HL-60 (cell line): ENCODE results near the gene MR1.

ENCODE experiments used
- DNase-seq, 2 experiments: peaks; one replicate each; pipeline ENCODE4 v3.0.0-alpha.2; 2010 to 2020; ENCODE audit warnings: low read depth in 1 of 2, low spot score in 1 of 2
- H3K27ac ChIP-seq: fragments of 250-450 bp; sonication (Bioruptor Pico); replicated peaks from 2 replicates; pipeline ENCODE4 v1.5.1; 2020; ENCODE audit warnings: mild to moderate bottlenecking, moderate library complexity
- H3K27me3 ChIP-seq: fragments of 250-450 bp; sonication (Bioruptor Pico); 2 replicates; pipeline ENCODE4 v1.5.1; 2021; ENCODE audit warnings: mild to moderate bottlenecking, moderate library complexity; ENCODE audit not compliant: insufficient read depth, poor library complexity, severe bottlenecking
- H3K4me3 ChIP-seq: replicated peaks from 2 replicates; pipeline ENCODE4 v1.5.1; 2011; ENCODE audit warnings: mild to moderate bottlenecking, control low read depth, low read length; ENCODE audit not compliant: insufficient read depth
- GABPA ChIP-seq: IDR thresholded peaks from 2 replicates; pipeline ENCODE4 v1.6.1; 2012; ENCODE audit warnings: low read depth
- POLR2AphosphoS5 ChIP-seq: IDR thresholded peaks from 2 replicates; pipeline ENCODE4 v1.6.1; 2012; ENCODE audit warnings: low read depth
- SPI1 ChIP-seq: IDR thresholded peaks from 2 replicates; pipeline ENCODE4 v1.6.1; 2012; ENCODE audit warnings: low read depth, mild to moderate bottlenecking, borderline replicate concordance
- TF ChIP-seq, protein P1 (sequence below): IDR thresholded peaks from 2 replicates; pipeline ENCODE4 v1.6.1; 2012; ENCODE audit warnings: low read depth; ENCODE audit not compliant: insufficient replicate concordance
- TF ChIP-seq, protein P2 (sequence below): IDR thresholded peaks from one replicate; pipeline ENCODE4 v1.5.1; 2011; ENCODE audit warnings: low read length, control low read depth, inconsistent platforms; ENCODE audit not compliant: insufficient read depth

The MR1 gene

GRCh38 chr1:181090641-181091126 lies 56.9 kb downstream of the MR1 start:
- Histone ChIP-seq H3K27ac (peak overlapping the region; percentile 57; the same call in 1 of the 2 replicates), H3K27me3 (no peaks in the 10 kb centered on the region), H3K4me3 (peak overlapping the region; percentile 82)
- TF ChIP-seq GABPA: no peak
- TF ChIP-seq, protein P1, sequence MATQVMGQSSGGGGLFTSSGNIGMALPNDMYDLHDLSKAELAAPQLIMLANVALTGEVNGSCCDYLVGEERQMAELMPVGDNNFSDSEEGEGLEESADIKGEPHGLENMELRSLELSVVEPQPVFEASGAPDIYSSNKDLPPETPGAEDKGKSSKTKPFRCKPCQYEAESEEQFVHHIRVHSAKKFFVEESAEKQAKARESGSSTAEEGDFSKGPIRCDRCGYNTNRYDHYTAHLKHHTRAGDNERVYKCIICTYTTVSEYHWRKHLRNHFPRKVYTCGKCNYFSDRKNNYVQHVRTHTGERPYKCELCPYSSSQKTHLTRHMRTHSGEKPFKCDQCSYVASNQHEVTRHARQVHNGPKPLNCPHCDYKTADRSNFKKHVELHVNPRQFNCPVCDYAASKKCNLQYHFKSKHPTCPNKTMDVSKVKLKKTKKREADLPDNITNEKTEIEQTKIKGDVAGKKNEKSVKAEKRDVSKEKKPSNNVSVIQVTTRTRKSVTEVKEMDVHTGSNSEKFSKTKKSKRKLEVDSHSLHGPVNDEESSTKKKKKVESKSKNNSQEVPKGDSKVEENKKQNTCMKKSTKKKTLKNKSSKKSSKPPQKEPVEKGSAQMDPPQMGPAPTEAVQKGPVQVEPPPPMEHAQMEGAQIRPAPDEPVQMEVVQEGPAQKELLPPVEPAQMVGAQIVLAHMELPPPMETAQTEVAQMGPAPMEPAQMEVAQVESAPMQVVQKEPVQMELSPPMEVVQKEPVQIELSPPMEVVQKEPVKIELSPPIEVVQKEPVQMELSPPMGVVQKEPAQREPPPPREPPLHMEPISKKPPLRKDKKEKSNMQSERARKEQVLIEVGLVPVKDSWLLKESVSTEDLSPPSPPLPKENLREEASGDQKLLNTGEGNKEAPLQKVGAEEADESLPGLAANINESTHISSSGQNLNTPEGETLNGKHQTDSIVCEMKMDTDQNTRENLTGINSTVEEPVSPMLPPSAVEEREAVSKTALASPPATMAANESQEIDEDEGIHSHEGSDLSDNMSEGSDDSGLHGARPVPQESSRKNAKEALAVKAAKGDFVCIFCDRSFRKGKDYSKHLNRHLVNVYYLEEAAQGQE: no peak
- TF ChIP-seq, protein P2, sequence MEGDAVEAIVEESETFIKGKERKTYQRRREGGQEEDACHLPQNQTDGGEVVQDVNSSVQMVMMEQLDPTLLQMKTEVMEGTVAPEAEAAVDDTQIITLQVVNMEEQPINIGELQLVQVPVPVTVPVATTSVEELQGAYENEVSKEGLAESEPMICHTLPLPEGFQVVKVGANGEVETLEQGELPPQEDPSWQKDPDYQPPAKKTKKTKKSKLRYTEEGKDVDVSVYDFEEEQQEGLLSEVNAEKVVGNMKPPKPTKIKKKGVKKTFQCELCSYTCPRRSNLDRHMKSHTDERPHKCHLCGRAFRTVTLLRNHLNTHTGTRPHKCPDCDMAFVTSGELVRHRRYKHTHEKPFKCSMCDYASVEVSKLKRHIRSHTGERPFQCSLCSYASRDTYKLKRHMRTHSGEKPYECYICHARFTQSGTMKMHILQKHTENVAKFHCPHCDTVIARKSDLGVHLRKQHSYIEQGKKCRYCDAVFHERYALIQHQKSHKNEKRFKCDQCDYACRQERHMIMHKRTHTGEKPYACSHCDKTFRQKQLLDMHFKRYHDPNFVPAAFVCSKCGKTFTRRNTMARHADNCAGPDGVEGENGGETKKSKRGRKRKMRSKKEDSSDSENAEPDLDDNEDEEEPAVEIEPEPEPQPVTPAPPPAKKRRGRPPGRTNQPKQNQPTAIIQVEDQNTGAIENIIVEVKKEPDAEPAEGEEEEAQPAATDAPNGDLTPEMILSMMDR: no peak
- TF ChIP-seq POLR2AphosphoS5: no peak
- no peak; the same call in 1 of the 2 replicates for TF ChIP-seq SPI1
- no peak for DNase-seq

DNA sequence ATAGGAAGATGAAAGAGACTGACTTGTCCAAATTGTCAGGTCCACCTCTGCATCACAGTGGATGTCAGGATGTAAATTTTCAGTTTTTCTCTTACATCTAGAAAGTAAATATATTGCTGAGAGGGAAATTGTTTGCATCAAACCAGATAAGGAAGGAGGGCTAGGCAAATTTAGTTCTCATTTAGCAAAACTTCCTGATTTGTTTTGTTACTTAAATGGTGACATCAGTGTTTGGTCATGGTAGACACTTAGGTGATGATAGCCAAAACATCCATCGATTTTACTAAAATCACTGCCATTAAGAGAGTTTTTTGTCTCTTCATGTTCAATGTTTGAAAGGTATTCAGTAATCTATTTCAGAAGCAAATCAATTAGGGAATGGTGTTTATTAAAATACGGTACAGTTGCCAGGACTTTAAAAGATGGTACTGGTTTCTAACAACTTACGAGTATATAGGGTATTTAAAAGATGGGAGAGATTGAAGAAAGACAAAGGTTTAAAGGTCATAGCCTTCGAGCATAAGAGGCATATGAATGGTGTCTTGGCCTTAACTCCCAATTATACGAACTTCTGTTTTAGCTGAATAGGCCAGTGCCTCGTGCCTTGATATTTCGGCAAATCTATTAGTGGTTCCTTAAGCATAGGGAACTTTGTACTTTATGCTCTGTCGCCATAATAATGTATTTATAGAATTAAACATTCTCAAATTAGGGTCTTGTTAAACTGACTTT lies 57.7 kb downstream of the MR1 start:
- Histone ChIP-seq H3K27ac (no peak overlapping the region), H3K4me3 (no peak overlapping the region), H3K27me3 (no peaks in the 10 kb centered on the region)
- TF ChIP-seq SPI1: no peak
- TF ChIP-seq POLR2AphosphoS5: no peak
- TF ChIP-seq, protein P1: no peak
- TF ChIP-seq, protein P2: no peak
- no peak for TF ChIP-seq GABPA
- no peak for DNase-seq

- H3K27me3 ChIP-seq: no peaks in the 10 kb centered on the region
- H3K4me3 ChIP-seq: no peak overlapping the region
- no peak for DNase-seq
Observed at GRCh38 chr1:181092056-181092455, 58.3 kb downstream of the MR1 start.

More at GRCh38 chr1:181092056-181092455, 58.3 kb downstream of the MR1 start:
- TF ChIP-seq POLR2AphosphoS5 (no peak), SPI1 (no peak), GABPA (no peak)
- TF ChIP-seq, protein P2: no peak
- TF ChIP-seq, protein P1: no peak
- H3K27ac ChIP-seq: no peak overlapping the region
